Measurements from ENCODE around the gene DDX19B.

The DDX19B gene

GRCh38 chr16:70374213-70374612 lies 75.2 kb downstream of the DDX19B start:
- Histone ChIP-seq H3K27ac (ENCODE audit: extremely low read depth, low read depth, low read length) (no peak overlapping the region), H3K4me3 (ENCODE audit: low read depth, low read length) (no peak overlapping the region), H3K36me3 (ENCODE audit: control insufficient read depth in 2 of 2, insufficient read depth in 1 of 2, low read length in 2 of 2) (peaks cover 49 to 71% of the 10 kb centered on the region in 2 experiments), H3K9me3 (ENCODE audit: control insufficient read depth, insufficient read depth, low read depth, low read length) (no peaks in the 10 kb centered on the region), H3K4me1 (ENCODE audit: control insufficient read depth, insufficient read depth, low read length) (no peaks in the 10 kb centered on the region)
- TF ChIP-seq KLF7 (tag by site-specific recombination; IDR thresholded peaks at IDR 0.05; ENCODE audit: borderline replicate concordance) (no peak), PBX3 (CRISPR knock-in tag; IDR thresholded peaks at IDR 0.05) (no peak), ZNF121 (tag by site-specific recombination; IDR thresholded peaks at IDR 0.05) (peak; percentile 92), ZNF488 (tag by site-specific recombination; IDR thresholded peaks at IDR 0.05) (no peak), ZNF184 (tag by site-specific recombination; IDR thresholded peaks at IDR 0.05) (no peak), ZNF274 (IDR thresholded peaks at IDR 0.05; ENCODE audit: low read length) (no peak), ZNF274 (tag by site-specific recombination; IDR thresholded peaks at IDR 0.05; ENCODE audit: borderline replicate concordance) (no peak), ZNF843 (tag by site-specific recombination; IDR thresholded peaks at IDR 0.05) (no peak), ZXDB (tag by site-specific recombination; IDR thresholded peaks at IDR 0.05) (no peak)
- CTCF ChIA-PET, result interaction anchor here (0.7 to 0.9 kb wide), 3 partner anchors 78 to 1963 kb away, joined by 3 to 4 read pairs (median 3); no protein-coding TSS in a partner anchor
- POLR2A ChIA-PET, result interaction anchor here (0.6 to 1.0 kb wide), 2 partner anchors 137 to 151 kb away, joined by 3 to 4 read pairs; no protein-coding TSS in a partner anchor

- TF ChIP-seq ZNF701 (tag by site-specific recombination; IDR thresholded peaks at IDR 0.05) (no peak), ZNF2 (tag by site-specific recombination; IDR thresholded peaks at IDR 0.05) (no peak), ZNF76 (tag by site-specific recombination; IDR thresholded peaks at IDR 0.05; ENCODE audit: borderline replicate concordance, low read depth) (no peak), SP7 (tag by site-specific recombination; IDR thresholded peaks at IDR 0.05) (no peak), ZNF837 (tag by site-specific recombination; IDR thresholded peaks at IDR 0.05) (no peak), ZNF155 (tag by site-specific recombination; IDR thresholded peaks at IDR 0.05) (no peak), ZBTB26 (tag by site-specific recombination; optimal IDR thresholded peaks at IDR 0.05) (no peak), ZBTB8A (tag by site-specific recombination; IDR thresholded peaks at IDR 0.05) (no peak), MEIS1 (CRISPR knock-in tag; IDR thresholded peaks at IDR 0.05; ENCODE audit: borderline replicate concordance) (no peak), ZNF571 (tag by site-specific recombination; IDR thresholded peaks at IDR 0.05) (no peak), ZNF404 (tag by site-specific recombination; IDR thresholded peaks at IDR 0.05) (no peak), ZNF488 (tag by site-specific recombination; IDR thresholded peaks at IDR 0.05) (no peak), ZNF112 (tag by site-specific recombination; IDR thresholded peaks at IDR 0.05) (no peak), ZNF514 (tag by site-specific recombination; IDR thresholded peaks at IDR 0.05) (no peak), ZSCAN23 (tag by site-specific recombination; IDR thresholded peaks at IDR 0.05) (no peak), ZNF624 (tag by site-specific recombination; IDR thresholded peaks at IDR 0.05) (no peak), ZNF248 (tag by site-specific recombination; IDR thresholded peaks at IDR 0.05) (no peak), MYNN (tag by site-specific recombination; IDR thresholded peaks at IDR 0.05; ENCODE audit: borderline replicate concordance) (no peak)
- ChIA-PET CTCF (interaction anchor here (0.6 kb wide), 1 partner anchor 20 kb away, joined by 3 read pairs; no protein-coding TSS in a partner anchor), POLR2A (interaction anchor here (0.6 kb wide), 1 partner anchor 116 kb away, joined by 3 read pairs; no protein-coding TSS in a partner anchor)
- peaks cover 3% of the 10 kb centered on the region; the same call in 1 of the 2 replicates for H3K4me1 ChIP-seq (ENCODE audit: control insufficient read depth, insufficient read depth, low read length)
- H3K27ac ChIP-seq (ENCODE audit: extremely low read depth, low read depth, low read length), result peak overlapping the region; percentile 28; the same call in 1 of the 2 replicates
- no peak overlapping the region for H3K4me3 ChIP-seq (ENCODE audit: low read depth, low read length)
- no peaks in the 10 kb centered on the region for H3K9me3 ChIP-seq (ENCODE audit: control insufficient read depth, insufficient read depth, low read depth, low read length)
- peaks cover 35 to 60% of the 10 kb centered on the region in 2 experiments for H3K36me3 ChIP-seq (ENCODE audit: control insufficient read depth in 2 of 2, insufficient read depth in 1 of 2, low read length in 2 of 2)
Observed at GRCh38 chr16:70375636-70376611, 76.9 kb downstream of the DDX19B start.

Data from HEK293 (cell line).